HCT116 (cell line): ENCODE results near the gene HOXB1.

Experiments used
- ATF3 ChIP-seq: IDR thresholded peaks from 2 replicates; pipeline ENCODE4 v1.6.1; 2012
- CTCF ChIP-seq, 3 experiments: fragments of 200-600 bp in 1 of 3; sonication (generic) in 1 of 3; IDR thresholded peaks in 2 of 3; conservative IDR thresholded peaks in 1 of 3; 2 replicates each; pipeline ENCODE4 v1.5.1; 2012 to 2017; ENCODE audit warnings: low read depth in 2 of 3, low read length in 2 of 3, antibody characterized with exemption in 1 of 3, borderline replicate concordance in 1 of 3, control low read depth in 1 of 3, mild to moderate bottlenecking in 1 of 3, mixed read lengths in 1 of 3, mixed run types in 1 of 3, moderate library complexity in 1 of 3; ENCODE audit not compliant: insufficient read depth in 1 of 3
- EZH2phosphoT487 ChIP-seq: fragments of 200-600 bp; IDR thresholded peaks from 2 replicates; pipeline ENCODE4 v1.6.1; 2018; ENCODE audit warnings: antibody characterized with exemption, borderline replicate concordance
- FOSL1 ChIP-seq: IDR thresholded peaks from 2 replicates; pipeline ENCODE4 v1.6.1; 2012; ENCODE audit warnings: low read depth
- MAX ChIP-seq: IDR thresholded peaks from 2 replicates; pipeline ENCODE4 v1.6.1; 2012
- POLR2A ChIP-seq: IDR thresholded peaks from 2 replicates; pipeline ENCODE4 v1.7.0; 2011; ENCODE audit warnings: borderline replicate concordance; ENCODE audit not compliant: insufficient read depth, insufficient read length; ENCODE audit errors: extremely low read depth
- POLR2AphosphoS5 ChIP-seq: IDR thresholded peaks from 2 replicates; pipeline ENCODE4 v1.6.1; 2011; ENCODE audit warnings: mild to moderate bottlenecking, low read depth, low read length, moderate library complexity
- SRF ChIP-seq: IDR thresholded peaks from 2 replicates; pipeline ENCODE4 v1.6.1; 2012; ENCODE audit warnings: low read depth
- ZBTB33 ChIP-seq: IDR thresholded peaks from 2 replicates; pipeline ENCODE4 v1.6.1; 2011; ENCODE audit warnings: mild to moderate bottlenecking, low read length, moderate library complexity; ENCODE audit not compliant: insufficient replicate concordance; ENCODE audit errors: extremely low read depth
- ZNF274 ChIP-seq: fragments of 200-500 bp; sonication (Bioruptor generic); IDR thresholded peaks from 2 replicates; pipeline ENCODE4 v1.6.1; 2014; ENCODE audit warnings: mild to moderate bottlenecking, low read depth, low read length, inconsistent platforms

GRCh38 chr17:48553826-48554225 is 23.0 kb upstream of the HOXB1 start:
- no peak for TF ChIP-seq POLR2A
- TF ChIP-seq ZBTB33, result no peak
- TF ChIP-seq CTCF (IDR thresholded peaks at IDR 0.05 in 2 of 3, conservative IDR thresholded peaks at IDR 0.05 in 1 of 3; ENCODE audit: borderline replicate concordance in 1 of 3, insufficient read depth in 1 of 3, low read depth in 2 of 3, low read length in 2 of 3), result no peak
- TF ChIP-seq ZNF274, result no peak
- TF ChIP-seq POLR2AphosphoS5, result no peak
- no peak for TF ChIP-seq FOSL1
- no peak for TF ChIP-seq SRF
- no peak for TF ChIP-seq ATF3
- TF ChIP-seq EZH2phosphoT487, result no peak
- no peak for TF ChIP-seq MAX
